GM23338 (cell line): ENCODE data around the gene ZNF674. TPM values are rescaled to one million over a fixed set of nuclear protein-coding genes. Genes with fewer than 3 reads are reported as not detected.

Experiments
- ATAC-seq: fragments of 200-7000 bp; cut with Tn5 transposase; 3 replicates; pipeline ENCODE4 v1.9.1; 2020
- DNase-seq: peaks from one replicate; pipeline ENCODE4 v3.0.0-alpha.2; 2015; ENCODE audit warnings: low spot score
- H2AFZ ChIP-seq: fragments of 200-600 bp; sonication (generic); 2 replicates; pipeline ENCODE4 v1.8.0; 2016; ENCODE audit warnings: antibody characterized with exemption, mild to moderate bottlenecking, moderate library complexity
- H3F3A ChIP-seq: fragments of 200-600 bp; sonication (generic); replicated peaks from 2 replicates; pipeline ENCODE4 v1.8.0; 2017; ENCODE audit warnings: antibody characterized with exemption, mixed run types, low read depth
- H3K27ac ChIP-seq: fragments of 200-600 bp; sonication (generic); 2 replicates; pipeline ENCODE4 v1.6.1; 2016; ENCODE audit warnings: low read depth
- H3K27me3 ChIP-seq: fragments of 200-600 bp; sonication (generic); 2 replicates; pipeline ENCODE4 v1.8.0; 2016; ENCODE audit warnings: mild to moderate bottlenecking, mixed run types, moderate library complexity; ENCODE audit not compliant: insufficient read depth
- H3K36me3 ChIP-seq: fragments of 200-600 bp; sonication (generic); 2 replicates; pipeline ENCODE4 v1.8.0; 2016; ENCODE audit warnings: mild to moderate bottlenecking; ENCODE audit not compliant: insufficient read depth
- H3K4me1 ChIP-seq: fragments of 200-600 bp; sonication (generic); 2 replicates; pipeline ENCODE4 v1.8.0; 2016; ENCODE audit warnings: mild to moderate bottlenecking, moderate library complexity; ENCODE audit not compliant: insufficient read depth
- H3K4me2 ChIP-seq: fragments of 200-600 bp; sonication (generic); 2 replicates; pipeline ENCODE4 v1.7.1; 2017; ENCODE audit warnings: mixed run types
- H3K4me3 ChIP-seq: fragments of 200-600 bp; sonication (generic); 2 replicates; pipeline ENCODE4 v1.6.1; 2016; ENCODE audit warnings: mixed run types
- H3K79me2 ChIP-seq: fragments of 200-600 bp; sonication (generic); replicated peaks from 2 replicates; pipeline ENCODE4 v1.8.0; 2017; ENCODE audit warnings: mild to moderate bottlenecking; ENCODE audit not compliant: insufficient read depth
- H3K9me2 ChIP-seq: fragments of 200-600 bp; sonication (generic); 2 replicates; pipeline ENCODE4 v1.8.0; 2017; ENCODE audit not compliant: insufficient read depth
- H4K20me1 ChIP-seq: fragments of 200-600 bp; sonication (generic); replicated peaks from 2 replicates; pipeline ENCODE4 v1.8.0; 2017; ENCODE audit warnings: mild to moderate bottlenecking; ENCODE audit not compliant: insufficient read depth
- H3K27ac Mint-ChIP-seq: 2 replicates; pipeline ENCODE4 v1.8.0; 2020; ENCODE audit warnings: inconsistent platforms, mild to moderate bottlenecking, moderate library complexity, mixed read lengths
- H3K27me3 Mint-ChIP-seq: 3 replicates; pipeline ENCODE4 v1.8.0; 2022; ENCODE audit warnings: low read depth, mild to moderate bottlenecking, moderate library complexity, mixed read lengths, inconsistent platforms; ENCODE audit not compliant: insufficient read depth, poor library complexity
- H3K36me3 Mint-ChIP-seq: 3 replicates; pipeline ENCODE4 v1.8.0; 2021; ENCODE audit warnings: low read depth, mild to moderate bottlenecking, inconsistent platforms, moderate library complexity, mixed read lengths
- H3K4me1 Mint-ChIP-seq: 3 replicates; pipeline ENCODE4 v1.8.0; 2020; ENCODE audit warnings: mild to moderate bottlenecking, inconsistent platforms, mixed read lengths
- H3K4me3 Mint-ChIP-seq: 3 replicates; pipeline ENCODE4 v1.8.0; 2021; ENCODE audit warnings: moderate library complexity, mild to moderate bottlenecking, inconsistent platforms, mixed read lengths
- H3K9me3 Mint-ChIP-seq: 3 replicates; pipeline ENCODE4 v1.8.0; 2020; ENCODE audit warnings: moderate library complexity, mild to moderate bottlenecking, inconsistent platforms, mixed read lengths
- CREB1 ChIP-seq: fragments of 250-450 bp; sonication (Bioruptor Pico); IDR thresholded peaks from 2 replicates; pipeline ENCODE4 v1.5.0; 2020; ENCODE audit warnings: low read depth, mild to moderate bottlenecking, moderate library complexity
- EZH2 ChIP-seq: fragments of 200-600 bp; sonication (generic); IDR thresholded peaks from one replicate; pipeline ENCODE4 v1.8.0; 2017; ENCODE audit warnings: antibody characterized with exemption, mild to moderate bottlenecking, low read depth; ENCODE audit not compliant: unreplicated experiment
- EZH2phosphoT487 ChIP-seq: fragments of 200-600 bp; sonication (generic); IDR thresholded peaks from one replicate; pipeline ENCODE4 v1.8.1; 2018; ENCODE audit warnings: antibody characterized with exemption; ENCODE audit not compliant: unreplicated experiment
- JUNB ChIP-seq: IDR thresholded peaks from one replicate; pipeline ENCODE4 v1.6.1; 2016; ENCODE audit warnings: antibody characterized with exemption; ENCODE audit not compliant: unreplicated experiment
- NANOG ChIP-seq: IDR thresholded peaks from 2 replicates; pipeline ENCODE4 v1.6.1; 2016; ENCODE audit warnings: antibody characterized with exemption, borderline replicate concordance
- POLR2AphosphoS5 ChIP-seq: IDR thresholded peaks from 2 replicates; pipeline ENCODE4 v1.6.1; 2016; ENCODE audit warnings: antibody characterized with exemption, low read depth
- STAT1 ChIP-seq: IDR thresholded peaks from one replicate; pipeline ENCODE4 v1.6.1; 2016; ENCODE audit warnings: antibody characterized with exemption; ENCODE audit not compliant: unreplicated experiment
- ZNF114 ChIP-seq: fragments of 250-450 bp; sonication (Bioruptor Pico); IDR thresholded peaks from 2 replicates; pipeline ENCODE4 v1.5.0; 2020; ENCODE audit warnings: mild to moderate bottlenecking, moderate library complexity
- ZNF331 ChIP-seq: fragments of 250-450 bp; sonication (Bioruptor Pico); IDR thresholded peaks from 2 replicates; pipeline ENCODE4 v1.5.0; 2020; ENCODE audit warnings: low read depth, mild to moderate bottlenecking, moderate library complexity
- polyA plus RNA-seq: library from polyadenylated mRNA; unstranded; fragments of >200 nt; fragmentation: Nextera tagmentation; extraction: Ambion mirVana; gene quantifications from 2 replicates; pipeline ENCODE4 v1.2.1, GENCODE V29; 2016
- total RNA-seq: library from RNA; depleted of rRNA; stranded (reverse); fragments of >200 nt; shearing (Covaris generic); gene quantifications from 2 replicates; pipeline ENCODE4 v1.2.3, GENCODE V29; 2014
- TF ChIP-seq, protein P1 (sequence below), 2 experiments: fragments of 200-600 bp in 1 of 2; sonication (generic) in 1 of 2; conservative IDR thresholded peaks; 2 replicates each; pipeline versions ENCODE4 v1.5.1 to v1.6.1; 2016 to 2017; ENCODE audit warnings: antibody characterized with exemption in 2 of 2, low read depth in 2 of 2, mild to moderate bottlenecking in 2 of 2, moderate library complexity in 1 of 2
- TF ChIP-seq, protein P2 (sequence below): fragments of 250-450 bp; sonication (Bioruptor Pico); IDR thresholded peaks from 2 replicates; pipeline ENCODE4 v1.5.0; 2020; ENCODE audit warnings: mild to moderate bottlenecking, moderate library complexity
- TF ChIP-seq, protein P3 (sequence below): IDR thresholded peaks from one replicate; pipeline ENCODE4 v1.6.1; 2018; ENCODE audit warnings: antibody characterized with exemption; ENCODE audit not compliant: unreplicated experiment
- TF ChIP-seq, protein P4 (sequence below): IDR thresholded peaks from 2 replicates; pipeline ENCODE4 v1.6.1; 2016; ENCODE audit warnings: antibody characterized with exemption

ZNF674 gene
- total and polyA plus RNA-seq, 2 experiments from 2014 or later = 3.0 to 5.5 TPM

- DNase-seq (no peak), ATAC-seq (no peak)
- no peaks in the 10 kb centered on the region for H4K20me1 ChIP-seq
- no peak overlapping the region for H2AFZ ChIP-seq
- no peaks in the 10 kb centered on the region for H3K9me2 ChIP-seq
- H3F3A ChIP-seq = no peaks in the 10 kb centered on the region
- peaks cover 18% of the 10 kb centered on the region; the same call in 1 of the 2 replicates for H3K27me3 ChIP-seq
- Mint-ChIP-seq H3K27me3 (peaks cover 11% of the 10 kb centered on the region), H3K9me3 (no peaks in the 10 kb centered on the region; the same call in 2 of the 3 replicates), H3K27ac (no peak overlapping the region; the same call in 1 of the 2 replicates), H3K36me3 (no peaks in the 10 kb centered on the region; the same call in 2 of the 3 replicates), H3K4me1 (peaks cover 27% of the 10 kb centered on the region), H3K4me3 (0 out of 3 replicates have a peak overlapping the region, but pooled peaks have one; percentile 2)
- peaks cover 7% of the 10 kb centered on the region; the same call in 1 of the 2 replicates for H3K4me1 ChIP-seq
- H3K79me2 ChIP-seq = peaks cover 16% of the 10 kb centered on the region
- no peak overlapping the region for H3K4me2 ChIP-seq
- no peak overlapping the region for H3K4me3 ChIP-seq
- no peak for TF ChIP-seq EZH2phosphoT487
- TF ChIP-seq, protein P1, sequence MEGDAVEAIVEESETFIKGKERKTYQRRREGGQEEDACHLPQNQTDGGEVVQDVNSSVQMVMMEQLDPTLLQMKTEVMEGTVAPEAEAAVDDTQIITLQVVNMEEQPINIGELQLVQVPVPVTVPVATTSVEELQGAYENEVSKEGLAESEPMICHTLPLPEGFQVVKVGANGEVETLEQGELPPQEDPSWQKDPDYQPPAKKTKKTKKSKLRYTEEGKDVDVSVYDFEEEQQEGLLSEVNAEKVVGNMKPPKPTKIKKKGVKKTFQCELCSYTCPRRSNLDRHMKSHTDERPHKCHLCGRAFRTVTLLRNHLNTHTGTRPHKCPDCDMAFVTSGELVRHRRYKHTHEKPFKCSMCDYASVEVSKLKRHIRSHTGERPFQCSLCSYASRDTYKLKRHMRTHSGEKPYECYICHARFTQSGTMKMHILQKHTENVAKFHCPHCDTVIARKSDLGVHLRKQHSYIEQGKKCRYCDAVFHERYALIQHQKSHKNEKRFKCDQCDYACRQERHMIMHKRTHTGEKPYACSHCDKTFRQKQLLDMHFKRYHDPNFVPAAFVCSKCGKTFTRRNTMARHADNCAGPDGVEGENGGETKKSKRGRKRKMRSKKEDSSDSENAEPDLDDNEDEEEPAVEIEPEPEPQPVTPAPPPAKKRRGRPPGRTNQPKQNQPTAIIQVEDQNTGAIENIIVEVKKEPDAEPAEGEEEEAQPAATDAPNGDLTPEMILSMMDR (conservative IDR thresholded peaks at IDR 0.05; ENCODE audit: low read depth in 2 of 2) = no peak
- TF ChIP-seq ZNF331 = no peak
- TF ChIP-seq, protein P2, sequence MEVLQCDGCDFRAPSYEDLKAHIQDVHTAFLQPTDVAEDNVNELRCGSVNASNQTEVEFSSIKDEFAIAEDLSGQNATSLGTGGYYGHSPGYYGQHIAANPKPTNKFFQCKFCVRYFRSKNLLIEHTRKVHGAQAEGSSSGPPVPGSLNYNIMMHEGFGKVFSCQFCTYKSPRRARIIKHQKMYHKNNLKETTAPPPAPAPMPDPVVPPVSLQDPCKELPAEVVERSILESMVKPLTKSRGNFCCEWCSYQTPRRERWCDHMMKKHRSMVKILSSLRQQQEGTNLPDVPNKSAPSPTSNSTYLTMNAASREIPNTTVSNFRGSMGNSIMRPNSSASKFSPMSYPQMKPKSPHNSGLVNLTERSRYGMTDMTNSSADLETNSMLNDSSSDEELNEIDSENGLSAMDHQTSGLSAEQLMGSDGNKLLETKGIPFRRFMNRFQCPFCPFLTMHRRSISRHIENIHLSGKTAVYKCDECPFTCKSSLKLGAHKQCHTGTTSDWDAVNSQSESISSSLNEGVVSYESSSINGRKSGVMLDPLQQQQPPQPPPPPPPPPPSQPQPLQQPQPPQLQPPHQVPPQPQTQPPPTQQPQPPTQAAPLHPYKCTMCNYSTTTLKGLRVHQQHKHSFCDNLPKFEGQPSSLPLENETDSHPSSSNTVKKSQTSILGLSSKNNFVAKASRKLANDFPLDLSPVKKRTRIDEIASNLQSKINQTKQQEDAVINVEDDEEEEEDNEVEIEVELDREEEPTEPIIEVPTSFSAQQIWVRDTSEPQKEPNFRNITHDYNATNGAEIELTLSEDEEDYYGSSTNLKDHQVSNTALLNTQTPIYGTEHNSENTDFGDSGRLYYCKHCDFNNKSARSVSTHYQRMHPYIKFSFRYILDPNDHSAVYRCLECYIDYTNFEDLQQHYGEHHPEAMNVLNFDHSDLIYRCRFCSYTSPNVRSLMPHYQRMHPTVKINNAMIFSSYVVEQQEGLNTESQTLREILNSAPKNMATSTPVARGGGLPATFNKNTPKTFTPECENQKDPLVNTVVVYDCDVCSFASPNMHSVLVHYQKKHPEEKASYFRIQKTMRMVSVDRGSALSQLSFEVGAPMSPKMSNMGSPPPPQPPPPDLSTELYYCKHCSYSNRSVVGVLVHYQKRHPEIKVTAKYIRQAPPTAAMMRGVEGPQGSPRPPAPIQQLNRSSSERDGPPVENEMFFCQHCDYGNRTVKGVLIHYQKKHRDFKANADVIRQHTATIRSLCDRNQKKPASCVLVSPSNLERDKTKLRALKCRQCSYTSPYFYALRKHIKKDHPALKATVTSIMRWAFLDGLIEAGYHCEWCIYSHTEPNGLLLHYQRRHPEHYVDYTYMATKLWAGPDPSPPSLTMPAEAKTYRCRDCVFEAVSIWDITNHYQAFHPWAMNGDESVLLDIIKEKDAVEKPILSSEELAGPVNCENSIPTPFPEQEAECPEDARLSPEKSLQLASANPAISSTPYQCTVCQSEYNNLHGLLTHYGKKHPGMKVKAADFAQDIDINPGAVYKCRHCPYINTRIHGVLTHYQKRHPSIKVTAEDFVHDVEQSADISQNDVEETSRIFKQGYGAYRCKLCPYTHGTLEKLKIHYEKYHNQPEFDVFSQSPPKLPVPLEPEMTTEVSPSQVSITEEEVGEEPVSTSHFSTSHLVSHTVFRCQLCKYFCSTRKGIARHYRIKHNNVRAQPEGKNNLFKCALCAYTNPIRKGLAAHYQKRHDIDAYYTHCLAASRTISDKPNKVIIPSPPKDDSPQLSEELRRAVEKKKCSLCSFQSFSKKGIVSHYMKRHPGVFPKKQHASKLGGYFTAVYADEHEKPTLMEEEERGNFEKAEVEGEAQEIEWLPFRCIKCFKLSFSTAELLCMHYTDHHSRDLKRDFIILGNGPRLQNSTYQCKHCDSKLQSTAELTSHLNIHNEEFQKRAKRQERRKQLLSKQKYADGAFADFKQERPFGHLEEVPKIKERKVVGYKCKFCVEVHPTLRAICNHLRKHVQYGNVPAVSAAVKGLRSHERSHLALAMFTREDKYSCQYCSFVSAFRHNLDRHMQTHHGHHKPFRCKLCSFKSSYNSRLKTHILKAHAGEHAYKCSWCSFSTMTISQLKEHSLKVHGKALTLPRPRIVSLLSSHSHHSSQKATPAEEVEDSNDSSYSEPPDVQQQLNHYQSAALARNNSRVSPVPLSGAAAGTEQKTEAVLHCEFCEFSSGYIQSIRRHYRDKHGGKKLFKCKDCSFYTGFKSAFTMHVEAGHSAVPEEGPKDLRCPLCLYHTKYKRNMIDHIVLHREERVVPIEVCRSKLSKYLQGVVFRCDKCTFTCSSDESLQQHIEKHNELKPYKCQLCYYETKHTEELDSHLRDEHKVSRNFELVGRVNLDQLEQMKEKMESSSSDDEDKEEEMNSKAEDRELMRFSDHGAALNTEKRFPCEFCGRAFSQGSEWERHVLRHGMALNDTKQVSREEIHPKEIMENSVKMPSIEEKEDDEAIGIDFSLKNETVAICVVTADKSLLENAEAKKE = no peak
- TF ChIP-seq, protein P3, sequence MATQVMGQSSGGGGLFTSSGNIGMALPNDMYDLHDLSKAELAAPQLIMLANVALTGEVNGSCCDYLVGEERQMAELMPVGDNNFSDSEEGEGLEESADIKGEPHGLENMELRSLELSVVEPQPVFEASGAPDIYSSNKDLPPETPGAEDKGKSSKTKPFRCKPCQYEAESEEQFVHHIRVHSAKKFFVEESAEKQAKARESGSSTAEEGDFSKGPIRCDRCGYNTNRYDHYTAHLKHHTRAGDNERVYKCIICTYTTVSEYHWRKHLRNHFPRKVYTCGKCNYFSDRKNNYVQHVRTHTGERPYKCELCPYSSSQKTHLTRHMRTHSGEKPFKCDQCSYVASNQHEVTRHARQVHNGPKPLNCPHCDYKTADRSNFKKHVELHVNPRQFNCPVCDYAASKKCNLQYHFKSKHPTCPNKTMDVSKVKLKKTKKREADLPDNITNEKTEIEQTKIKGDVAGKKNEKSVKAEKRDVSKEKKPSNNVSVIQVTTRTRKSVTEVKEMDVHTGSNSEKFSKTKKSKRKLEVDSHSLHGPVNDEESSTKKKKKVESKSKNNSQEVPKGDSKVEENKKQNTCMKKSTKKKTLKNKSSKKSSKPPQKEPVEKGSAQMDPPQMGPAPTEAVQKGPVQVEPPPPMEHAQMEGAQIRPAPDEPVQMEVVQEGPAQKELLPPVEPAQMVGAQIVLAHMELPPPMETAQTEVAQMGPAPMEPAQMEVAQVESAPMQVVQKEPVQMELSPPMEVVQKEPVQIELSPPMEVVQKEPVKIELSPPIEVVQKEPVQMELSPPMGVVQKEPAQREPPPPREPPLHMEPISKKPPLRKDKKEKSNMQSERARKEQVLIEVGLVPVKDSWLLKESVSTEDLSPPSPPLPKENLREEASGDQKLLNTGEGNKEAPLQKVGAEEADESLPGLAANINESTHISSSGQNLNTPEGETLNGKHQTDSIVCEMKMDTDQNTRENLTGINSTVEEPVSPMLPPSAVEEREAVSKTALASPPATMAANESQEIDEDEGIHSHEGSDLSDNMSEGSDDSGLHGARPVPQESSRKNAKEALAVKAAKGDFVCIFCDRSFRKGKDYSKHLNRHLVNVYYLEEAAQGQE = no peak
- TF ChIP-seq NANOG = no peak
- no peak for TF ChIP-seq JUNB
- no peak for TF ChIP-seq POLR2AphosphoS5
- TF ChIP-seq, protein P4, sequence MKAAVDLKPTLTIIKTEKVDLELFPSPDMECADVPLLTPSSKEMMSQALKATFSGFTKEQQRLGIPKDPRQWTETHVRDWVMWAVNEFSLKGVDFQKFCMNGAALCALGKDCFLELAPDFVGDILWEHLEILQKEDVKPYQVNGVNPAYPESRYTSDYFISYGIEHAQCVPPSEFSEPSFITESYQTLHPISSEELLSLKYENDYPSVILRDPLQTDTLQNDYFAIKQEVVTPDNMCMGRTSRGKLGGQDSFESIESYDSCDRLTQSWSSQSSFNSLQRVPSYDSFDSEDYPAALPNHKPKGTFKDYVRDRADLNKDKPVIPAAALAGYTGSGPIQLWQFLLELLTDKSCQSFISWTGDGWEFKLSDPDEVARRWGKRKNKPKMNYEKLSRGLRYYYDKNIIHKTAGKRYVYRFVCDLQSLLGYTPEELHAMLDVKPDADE = no peak
- no peak for TF ChIP-seq STAT1
- TF ChIP-seq CREB1 (CRISPR knock-in tag) = no peak
- TF ChIP-seq ZNF114 (CRISPR knock-in tag) = no peak
- TF ChIP-seq EZH2 = no peak
- H3K36me3 ChIP-seq = no peaks in the 10 kb centered on the region
- H3K27ac ChIP-seq = no peak overlapping the region
These were observed 26.5 kb upstream of the ZNF674 start for GRCh38 chrX:46571423-46572339.
